IMR-90 (cell line): ENCODE results near the gene ATP1B3. TPM values are rescaled to one million over a fixed set of nuclear protein-coding genes. Genes with fewer than 3 reads are reported as not detected.

ENCODE experiments used
- ATAC-seq: fragments of 200-7000 bp; cut with Tn5 transposase; 2 replicates; pipeline ENCODE4 v1.9.1; 2020; ENCODE audit warnings: low read depth, mild to moderate bottlenecking, moderate library complexity
- BruUV-seq: library from RNA; stranded (reverse); fragments of 400-500 nt; replicated peaks from 2 replicates; lab custom pipeline; 2021; lab: Mats Ljungman, UMichigan
- CTCF ChIA-PET: fragments of 300-600 bp; formaldehyde crosslinking; extraction: SDS; loops from one replicate; lab custom pipeline; 2021; ENCODE audit warnings: antibody characterized with exemption; lab: Yijun Ruan, JAX
- POLR2A ChIA-PET: fragments of 300-600 bp; sonication (Branson Sonifier 250); formaldehyde crosslinking; loops from one replicate; lab custom pipeline; 2022; ENCODE audit warnings: antibody characterized with exemption; ENCODE audit not compliant: unreplicated experiment; lab: Charles Lee
- DNase-seq: peaks from one replicate; pipeline ENCODE4 v3.0.0; 2013
- H2AFZ ChIP-seq: replicated peaks from 2 replicates; pipeline ENCODE3; 2013; ENCODE audit warnings: low read length, mild to moderate bottlenecking; ENCODE audit not compliant: poor library complexity
- H2AK5ac ChIP-seq: 2 replicates; pipeline ENCODE4 v1.6.1; 2013; ENCODE audit warnings: low read depth, low read length, inconsistent platforms
- H2AK9ac ChIP-seq: replicated peaks from 2 replicates; pipeline ENCODE3; 2013; ENCODE audit warnings: mild to moderate bottlenecking, low read depth, low read length, moderate library complexity; ENCODE audit not compliant: poor library complexity
- H2BK120ac ChIP-seq: 2 replicates; pipeline ENCODE4 v1.6.1; 2013; ENCODE audit warnings: low read depth, low read length, inconsistent platforms
- H2BK15ac ChIP-seq: 3 replicates; pipeline ENCODE4 v1.6.1; 2013; ENCODE audit warnings: low read depth, low read length, inconsistent platforms
- H2BK20ac ChIP-seq: 2 replicates; pipeline ENCODE4 v1.6.1; 2013; ENCODE audit warnings: low read depth, mild to moderate bottlenecking, inconsistent platforms, low read length, moderate library complexity
- H2BK5ac ChIP-seq: 2 replicates; pipeline ENCODE4 v1.6.1; 2013; ENCODE audit warnings: mild to moderate bottlenecking, low read depth, low read length, inconsistent platforms; ENCODE audit not compliant: poor library complexity, severe bottlenecking
- H3K14ac ChIP-seq: replicated peaks from 2 replicates; pipeline ENCODE4 v1.6.1; 2013; ENCODE audit warnings: low read depth, low read length, inconsistent platforms
- H3K18ac ChIP-seq: 2 replicates; pipeline ENCODE4 v1.6.1; 2013; ENCODE audit warnings: low read depth, low read length, control low read depth
- H3K23ac ChIP-seq: 2 replicates; pipeline ENCODE4 v1.6.1; 2013; ENCODE audit warnings: low read depth, low read length, inconsistent platforms
- H3K27ac ChIP-seq: 2 replicates; pipeline ENCODE4 v1.5.1; 2013; ENCODE audit warnings: mild to moderate bottlenecking, control low read depth, low read length; ENCODE audit not compliant: insufficient read depth
- H3K27me3 ChIP-seq: 2 replicates; pipeline ENCODE4 v1.6.1; 2013; ENCODE audit warnings: low read length; ENCODE audit not compliant: control insufficient read depth, insufficient read depth
- H3K36me3 ChIP-seq: 2 replicates; pipeline ENCODE4 v1.6.1; 2013; ENCODE audit warnings: low read length, mixed read lengths; ENCODE audit not compliant: control insufficient read depth, insufficient read depth
- H3K4ac ChIP-seq: 2 replicates; pipeline ENCODE4 v1.6.1; 2013; ENCODE audit warnings: low read depth, low read length, inconsistent platforms
- H3K4me1 ChIP-seq: 2 replicates; pipeline ENCODE4 v1.6.1; 2013; ENCODE audit warnings: low read length, mixed read lengths; ENCODE audit not compliant: control insufficient read depth, insufficient read depth
- H3K4me2 ChIP-seq: 2 replicates; pipeline ENCODE4 v1.6.1; 2013; ENCODE audit warnings: low read depth, mild to moderate bottlenecking, control low read depth, low read length, moderate library complexity
- H3K4me3 ChIP-seq: 2 replicates; pipeline ENCODE4 v1.5.1; 2013; ENCODE audit warnings: low read depth, mild to moderate bottlenecking, control low read depth, low read length, moderate library complexity; ENCODE audit not compliant: insufficient read depth
- H3K56ac ChIP-seq: 2 replicates; pipeline ENCODE4 v1.6.1; 2013; ENCODE audit warnings: low read length, inconsistent platforms; ENCODE audit not compliant: insufficient read depth; ENCODE audit errors: extremely low read depth
- H3K79me1 ChIP-seq, 2 experiments: 2 replicates each; pipeline ENCODE4 v1.6.1; 2013; ENCODE audit warnings: low read length in 2 of 2, inconsistent platforms in 1 of 2, low read depth in 1 of 2
- H3K9ac ChIP-seq: 2 replicates; pipeline ENCODE4 v1.6.1; 2013; ENCODE audit warnings: low read depth, low read length, control low read depth
- H3K9me1 ChIP-seq: 2 replicates; pipeline ENCODE4 v1.6.1; 2013; ENCODE audit warnings: low read length, inconsistent platforms; ENCODE audit not compliant: insufficient read depth
- H3K9me3 ChIP-seq: 2 replicates; pipeline ENCODE4 v1.6.1; 2013; ENCODE audit warnings: low read length; ENCODE audit not compliant: control insufficient read depth, insufficient read depth
- H4K20me1 ChIP-seq: 2 replicates; pipeline ENCODE4 v1.6.1; 2013; ENCODE audit warnings: low read length, inconsistent platforms; ENCODE audit not compliant: insufficient read depth
- H4K5ac ChIP-seq: 2 replicates; pipeline ENCODE4 v1.6.1; 2013; ENCODE audit warnings: mild to moderate bottlenecking, low read depth, low read length, control low read depth
- H4K8ac ChIP-seq, 2 experiments: 2 replicates each; pipeline ENCODE4 v1.6.1; 2013; ENCODE audit warnings: low read depth in 2 of 2, low read length in 2 of 2, control low read depth in 1 of 2, inconsistent platforms in 1 of 2
- H4K91ac ChIP-seq: 2 replicates; pipeline ENCODE4 v1.6.1; 2013; ENCODE audit warnings: low read depth, low read length, inconsistent platforms; ENCODE audit not compliant: insufficient read depth
- BHLHE40 ChIP-seq: fragments of 150-350 bp; IDR thresholded peaks from 2 replicates; pipeline ENCODE4 v1.6.1; 2016; ENCODE audit warnings: mild to moderate bottlenecking, low read depth, low read length
- CEBPB ChIP-seq: IDR thresholded peaks from 2 replicates; pipeline ENCODE4 v1.6.1; 2012; ENCODE audit warnings: low read depth, low read length, improper control_type of control experiment
- FOS ChIP-seq: fragments of 150-350 bp; IDR thresholded peaks from 2 replicates; pipeline ENCODE4 v1.6.1; 2016; ENCODE audit warnings: low read depth, low read length
- MAFK ChIP-seq: IDR thresholded peaks from 2 replicates; pipeline ENCODE4 v1.6.1; 2012; ENCODE audit warnings: low read depth, low read length, improper control_type of control experiment
- MAZ ChIP-seq: IDR thresholded peaks from 2 replicates; pipeline ENCODE4 v1.6.1; 2012; ENCODE audit warnings: low read depth, mild to moderate bottlenecking, low read length, improper control_type of control experiment, moderate library complexity, borderline replicate concordance
- MXI1 ChIP-seq: IDR thresholded peaks from 2 replicates; pipeline ENCODE4 v1.6.1; 2012; ENCODE audit warnings: low read depth, mild to moderate bottlenecking, low read length, moderate library complexity, borderline replicate concordance
- NFE2L2 ChIP-seq: fragments of 150-350 bp; IDR thresholded peaks from 2 replicates; pipeline ENCODE4 v1.6.1; 2016; ENCODE audit warnings: low read depth, mild to moderate bottlenecking, low read length
- POLR2A ChIP-seq: IDR thresholded peaks from 2 replicates; pipeline ENCODE4 v1.6.1; 2012; ENCODE audit warnings: mild to moderate bottlenecking, low read depth, low read length
- RCOR1 ChIP-seq: IDR thresholded peaks from 2 replicates; pipeline ENCODE4 v1.6.1; 2012; ENCODE audit warnings: mild to moderate bottlenecking, low read length, improper control_type of control experiment; ENCODE audit not compliant: insufficient replicate concordance
- RFX5 ChIP-seq: IDR thresholded peaks from 2 replicates; pipeline ENCODE4 v1.8.0; 2012; ENCODE audit warnings: low read depth, mild to moderate bottlenecking, low read length, moderate library complexity
- WGBS, 2 experiments: methylation state at CpG; one replicate each; pipeline versions ENCODE4 v1.1.5 to v1.1.7; 2013; ENCODE audit warnings: missing lambda C conversion rate in 2 of 2; ENCODE audit not compliant: insufficient read length in 1 of 2; ENCODE audit errors: extremely low coverage in 2 of 2; 5-methylcytosine and 5-hydroxymethylcytosine counted together
- dilution Hi-C: fragments of 300-500 bp; cut with HindIII; formaldehyde crosslinking; loops from one replicate; pipeline ENCODE4 v1.14.3; 2018; ENCODE audit warnings: low sequenced_read_pairs; ENCODE audit not compliant: unreplicated experiment
- in situ Hi-C: fragments of 300-500 bp; cut with MboI; formaldehyde crosslinking; loops from 3 replicates; pipeline ENCODE4 v1.14.3; 2019; ENCODE audit warnings: low sequenced_read_pairs, inconsistent platforms, mixed read lengths
- intact Hi-C: fragments of 100-400 bp; cut with micrococcal nuclease; formaldehyde crosslinking; loops from 2 replicates; pipeline ENCODE4 v1.10.0; 2022
- polyA plus RNA-seq, 3 experiments: library from polyadenylated mRNA; depleted of rRNA; stranded (reverse); fragments of >200 nt; gene quantifications; 2 replicates each; pipeline ENCODE4 v1.2.3, GENCODE V29; 2012; ENCODE audit warnings: low replicate concordance in 1 of 3
- total RNA-seq: library from RNA; depleted of rRNA; stranded (reverse); fragments of >200 nt; gene quantifications from 2 replicates; pipeline ENCODE4 v1.2.3, GENCODE V29; 2012
- TF ChIP-seq, protein P1 (sequence below): fragments of 150-350 bp; IDR thresholded peaks from 2 replicates; pipeline ENCODE4 v1.6.1; 2016; ENCODE audit warnings: low read depth, mild to moderate bottlenecking, low read length, moderate library complexity, borderline replicate concordance
- TF ChIP-seq, protein P2 (sequence below): fragments of 150-350 bp; IDR thresholded peaks from 2 replicates; pipeline ENCODE4 v1.6.1; 2017; ENCODE audit warnings: mild to moderate bottlenecking, antibody characterized with exemption, low read length, low read depth
- TF ChIP-seq, protein P3 (sequence below): conservative IDR thresholded peaks from 2 replicates; pipeline ENCODE4 v1.5.1; 2012; ENCODE audit warnings: mild to moderate bottlenecking, low read depth, low read length, improper control_type of control experiment

Gene ATP1B3
- total and polyA plus RNA-seq, 2 of the 4 experiments (the other 2 are of a cell fraction), result 64.3 to 126 TPM

DNA sequence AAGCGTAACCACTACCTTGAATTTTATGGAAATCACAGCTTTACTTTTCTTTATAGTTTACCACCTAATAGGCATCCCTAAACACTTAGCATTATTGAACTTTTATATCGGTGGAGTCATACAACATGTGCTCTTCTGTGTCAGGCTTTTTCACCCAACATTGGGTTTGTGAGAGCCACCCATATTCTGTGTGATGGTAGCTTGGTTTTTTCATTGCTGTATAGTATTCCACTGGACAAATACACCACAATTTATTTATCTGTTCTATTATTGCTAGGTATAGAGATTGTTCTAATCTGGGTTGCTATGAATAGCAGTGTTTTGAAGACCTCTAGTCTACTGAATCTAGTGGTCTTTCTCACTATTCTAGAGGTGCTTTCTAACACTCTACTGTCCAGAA lies 31.6 kb upstream of the ATP1B3 start:
- CTCF ChIA-PET, result no interaction called here
- Histone ChIP-seq H3K56ac (no peak overlapping the region), H3K9me3 (no peaks in the 10 kb centered on the region), H3K4me3 (no peak overlapping the region), H3K23ac (no peak overlapping the region), H3K27ac (no peak overlapping the region), H2BK5ac (no peak overlapping the region), H3K9ac (no peak overlapping the region), H2AFZ (no peak overlapping the region), H3K79me1 (no peaks in the 10 kb centered on the region), H3K4me2 (no peak overlapping the region), H3K4ac (no peak overlapping the region), H4K20me1 (no peaks in the 10 kb centered on the region), H3K4me1 (no peaks in the 10 kb centered on the region), H4K5ac (no peak overlapping the region), H3K18ac (no peak overlapping the region), H4K91ac (no peak overlapping the region), H2AK9ac (no peak overlapping the region), H2BK20ac (no peak overlapping the region), H2BK15ac (no peak overlapping the region), H3K36me3 (no peaks in the 10 kb centered on the region), H3K9me1 (0 out of 2 replicates have a peak, but pooled peaks cover 3% of the 10 kb centered on the region), H2AK5ac (no peak overlapping the region), H2BK120ac (no peak overlapping the region), H3K14ac (no peak overlapping the region), H3K27me3 (peaks cover 2% of the 10 kb centered on the region; the same call in 1 of the 2 replicates), H4K8ac (no peak overlapping the region)
- DNase-seq, result no peak
- no peak for ATAC-seq
- in situ Hi-C loops, result no loop called here
- dilution Hi-C loops, result no loop called here
- WGBS, 2 experiments, result no CpG with 5 or more reads among the region's 2 CpGs
- no TSS peak for BruUV-seq
- TF ChIP-seq RCOR1 (no peak), NFE2L2 (no peak), CEBPB (no peak), MAFK (no peak), MXI1 (no peak), RFX5 (no peak), POLR2A (no peak), BHLHE40 (no peak), MAZ (no peak), FOS (no peak)
- TF ChIP-seq, protein P1, sequence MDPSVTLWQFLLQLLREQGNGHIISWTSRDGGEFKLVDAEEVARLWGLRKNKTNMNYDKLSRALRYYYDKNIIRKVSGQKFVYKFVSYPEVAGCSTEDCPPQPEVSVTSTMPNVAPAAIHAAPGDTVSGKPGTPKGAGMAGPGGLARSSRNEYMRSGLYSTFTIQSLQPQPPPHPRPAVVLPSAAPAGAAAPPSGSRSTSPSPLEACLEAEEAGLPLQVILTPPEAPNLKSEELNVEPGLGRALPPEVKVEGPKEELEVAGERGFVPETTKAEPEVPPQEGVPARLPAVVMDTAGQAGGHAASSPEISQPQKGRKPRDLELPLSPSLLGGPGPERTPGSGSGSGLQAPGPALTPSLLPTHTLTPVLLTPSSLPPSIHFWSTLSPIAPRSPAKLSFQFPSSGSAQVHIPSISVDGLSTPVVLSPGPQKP, result no peak
- TF ChIP-seq, protein P2, sequence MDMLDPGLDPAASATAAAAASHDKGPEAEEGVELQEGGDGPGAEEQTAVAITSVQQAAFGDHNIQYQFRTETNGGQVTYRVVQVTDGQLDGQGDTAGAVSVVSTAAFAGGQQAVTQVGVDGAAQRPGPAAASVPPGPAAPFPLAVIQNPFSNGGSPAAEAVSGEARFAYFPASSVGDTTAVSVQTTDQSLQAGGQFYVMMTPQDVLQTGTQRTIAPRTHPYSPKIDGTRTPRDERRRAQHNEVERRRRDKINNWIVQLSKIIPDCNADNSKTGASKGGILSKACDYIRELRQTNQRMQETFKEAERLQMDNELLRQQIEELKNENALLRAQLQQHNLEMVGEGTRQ, result no peak
- TF ChIP-seq, protein P3, sequence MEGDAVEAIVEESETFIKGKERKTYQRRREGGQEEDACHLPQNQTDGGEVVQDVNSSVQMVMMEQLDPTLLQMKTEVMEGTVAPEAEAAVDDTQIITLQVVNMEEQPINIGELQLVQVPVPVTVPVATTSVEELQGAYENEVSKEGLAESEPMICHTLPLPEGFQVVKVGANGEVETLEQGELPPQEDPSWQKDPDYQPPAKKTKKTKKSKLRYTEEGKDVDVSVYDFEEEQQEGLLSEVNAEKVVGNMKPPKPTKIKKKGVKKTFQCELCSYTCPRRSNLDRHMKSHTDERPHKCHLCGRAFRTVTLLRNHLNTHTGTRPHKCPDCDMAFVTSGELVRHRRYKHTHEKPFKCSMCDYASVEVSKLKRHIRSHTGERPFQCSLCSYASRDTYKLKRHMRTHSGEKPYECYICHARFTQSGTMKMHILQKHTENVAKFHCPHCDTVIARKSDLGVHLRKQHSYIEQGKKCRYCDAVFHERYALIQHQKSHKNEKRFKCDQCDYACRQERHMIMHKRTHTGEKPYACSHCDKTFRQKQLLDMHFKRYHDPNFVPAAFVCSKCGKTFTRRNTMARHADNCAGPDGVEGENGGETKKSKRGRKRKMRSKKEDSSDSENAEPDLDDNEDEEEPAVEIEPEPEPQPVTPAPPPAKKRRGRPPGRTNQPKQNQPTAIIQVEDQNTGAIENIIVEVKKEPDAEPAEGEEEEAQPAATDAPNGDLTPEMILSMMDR, result no peak
- POLR2A ChIA-PET, result no interaction called here
- intact Hi-C loops, result no loop called here
